K562 (cell line): ENCODE data around the gene ZNF747. TPM values are rescaled to one million over a fixed set of nuclear protein-coding genes. Genes with fewer than 3 reads are reported as not detected.

Experiments used
- ARID1B ChIP-seq: fragments of 450-650 bp; IDR thresholded peaks from 2 replicates; pipeline ENCODE4 v1.6.1; 2016; ENCODE audit warnings: antibody characterized with exemption, mild to moderate bottlenecking, inconsistent platforms
- CREB1 ChIP-seq, 2 experiments: sonication (generic) in 1 of 2; formaldehyde crosslinking in 1 of 2; IDR thresholded peaks; 2 replicates each; pipeline versions ENCODE4 v1.6.1 to v1.8.0; 2012 to 2022; ENCODE audit warnings: inconsistent platforms in 1 of 2, mild to moderate bottlenecking in 1 of 2, missing genetic modification reagents in 1 of 2, moderate library complexity in 1 of 2
- DPF2 ChIP-seq: fragments of 450-650 bp; IDR thresholded peaks from 2 replicates; pipeline ENCODE4 v1.6.1; 2016
- EHMT2 ChIP-seq: fragments of 450-650 bp; IDR thresholded peaks from 2 replicates; pipeline ENCODE4 v1.6.1; 2018; ENCODE audit warnings: antibody characterized with exemption
- HSF4 ChIP-seq: fragments of 250-450 bp; sonication (Bioruptor Pico); IDR thresholded peaks from 2 replicates; pipeline ENCODE4 v2.1.2; 2022; ENCODE audit warnings: mild to moderate bottlenecking, moderate library complexity, borderline replicate concordance
- LCOR ChIP-seq: sonication (generic); formaldehyde crosslinking; IDR thresholded peaks from 2 replicates; pipeline ENCODE4 v1.8.0; 2022; ENCODE audit warnings: mild to moderate bottlenecking, missing genetic modification reagents
- MIER1 ChIP-seq: fragments of 450-650 bp; IDR thresholded peaks from 2 replicates; pipeline ENCODE4 v1.6.1; 2016; ENCODE audit warnings: antibody characterized with exemption, mild to moderate bottlenecking, low read depth
- PHF20 ChIP-seq: fragments of 450-650 bp; IDR thresholded peaks from 2 replicates; pipeline ENCODE4 v1.6.1; 2018; ENCODE audit not compliant: partially characterized antibody
- RBM39 ChIP-seq: fragments of 200-400 bp; formaldehyde crosslinking; optimal IDR thresholded peaks from 2 replicates; pipeline ENCODE3; 2018; ENCODE audit warnings: low read depth, low read length
- RFX5 ChIP-seq: IDR thresholded peaks from 2 replicates; pipeline ENCODE4 v1.6.1; 2011; ENCODE audit warnings: low read depth, mild to moderate bottlenecking, improper control_type of control experiment, low read length
- RUNX1 ChIP-seq: sonication (generic); IDR thresholded peaks from 2 replicates; pipeline ENCODE4 v1.6.1; 2016; ENCODE audit warnings: antibody characterized with exemption, low read depth
- SMARCA5 ChIP-seq: fragments of 450-650 bp; IDR thresholded peaks from 2 replicates; pipeline ENCODE4 v1.6.1; 2016
- STAG1 ChIP-seq: sonication (generic); formaldehyde crosslinking; IDR thresholded peaks from 2 replicates; pipeline ENCODE4 v1.5.0; 2020; ENCODE audit warnings: missing genetic modification reagents, borderline replicate concordance
- TCFL5 ChIP-seq: fragments of 250-450 bp; sonication (Bioruptor Pico); conservative IDR thresholded peaks from 2 replicates; pipeline ENCODE4 v1.6.1; 2021; ENCODE audit warnings: mild to moderate bottlenecking, moderate library complexity, matching md5 sums
- ZNF668 ChIP-seq: fragments of 250-450 bp; sonication (Bioruptor Pico); IDR thresholded peaks from 2 replicates; pipeline ENCODE4 v1.8.0; 2022; ENCODE audit warnings: mild to moderate bottlenecking, inconsistent platforms
- ZNF785 ChIP-seq: fragments of 250-450 bp; sonication (Bioruptor Pico); IDR thresholded peaks from 2 replicates; pipeline ENCODE4 v1.4.0; 2020; ENCODE audit warnings: mild to moderate bottlenecking
- ZSCAN29 ChIP-seq: fragments of 450-650 bp; IDR thresholded peaks from 2 replicates; pipeline ENCODE4 v1.6.1; 2017
- polyA plus RNA-seq, 8 experiments: library from polyadenylated mRNA; depleted of rRNA in 4 of 8; stranded (reverse) in 5 of 8; unstranded in 3 of 8; fragments of >200 nt; fragmentation: Nextera tagmentation in 2 of 8; fragmentation: Illumina TruSeq in 1 of 8; extraction: Ambion mirVana in 2 of 8; extraction: Trizol in 1 of 8; gene quantifications; 2 replicates each; pipeline versions ENCODE4 v1.2.1 to v1.2.3, GENCODE V29; 2011 to 2014; ENCODE audit warnings: inconsistent platforms in 1 of 8, missing spikeins in 1 of 8
- total RNA-seq, 7 experiments: library from RNA; depleted of rRNA in 6 of 7; stranded (reverse); fragments of >200 nt in 6 of 7; fragmentation: Illumina TruSeq in 2 of 7; extraction: Trizol in 2 of 7; gene quantifications; 2 replicates each; pipeline versions ENCODE4 v1.2.1 to v1.2.3, GENCODE V29; 2011 to 2021; ENCODE audit warnings: low replicate concordance in 1 of 7
- TF ChIP-seq, protein P1 (sequence below): fragments of 250-450 bp; sonication (Bioruptor Pico); IDR thresholded peaks from 2 replicates; pipeline ENCODE4 v1.5.0; 2020; ENCODE audit warnings: mild to moderate bottlenecking, borderline replicate concordance
- TF ChIP-seq, protein P2 (sequence below): fragments of 450-650 bp; IDR thresholded peaks from 2 replicates; pipeline ENCODE4 v1.6.1; 2016; ENCODE audit warnings: missing biosample characterization, missing genetic modification characterization
- TF ChIP-seq, protein P3 (sequence below): sonication (generic); formaldehyde crosslinking; IDR thresholded peaks from 2 replicates; pipeline ENCODE4 v1.8.1; 2023; ENCODE audit warnings: mild to moderate bottlenecking, missing genetic modification reagents, moderate library complexity
- TF ChIP-seq, protein P4 (sequence below): fragments of 250-450 bp; sonication (Bioruptor Pico); IDR thresholded peaks from 2 replicates; pipeline ENCODE4 v1.8.0; 2022; ENCODE audit warnings: inconsistent platforms
- TF ChIP-seq, protein P5 (sequence below): fragments of 450-650 bp; IDR thresholded peaks from 2 replicates; pipeline ENCODE4 v1.6.1; 2016; ENCODE audit warnings: borderline replicate concordance

Gene ZNF747
- total and polyA plus RNA-seq, 9 of the 15 experiments (the other 6 are each of a cell fraction or from before 2014, with no cell fraction given): 0.14 to 3.3 (median 1.5) TPM

DNA sequence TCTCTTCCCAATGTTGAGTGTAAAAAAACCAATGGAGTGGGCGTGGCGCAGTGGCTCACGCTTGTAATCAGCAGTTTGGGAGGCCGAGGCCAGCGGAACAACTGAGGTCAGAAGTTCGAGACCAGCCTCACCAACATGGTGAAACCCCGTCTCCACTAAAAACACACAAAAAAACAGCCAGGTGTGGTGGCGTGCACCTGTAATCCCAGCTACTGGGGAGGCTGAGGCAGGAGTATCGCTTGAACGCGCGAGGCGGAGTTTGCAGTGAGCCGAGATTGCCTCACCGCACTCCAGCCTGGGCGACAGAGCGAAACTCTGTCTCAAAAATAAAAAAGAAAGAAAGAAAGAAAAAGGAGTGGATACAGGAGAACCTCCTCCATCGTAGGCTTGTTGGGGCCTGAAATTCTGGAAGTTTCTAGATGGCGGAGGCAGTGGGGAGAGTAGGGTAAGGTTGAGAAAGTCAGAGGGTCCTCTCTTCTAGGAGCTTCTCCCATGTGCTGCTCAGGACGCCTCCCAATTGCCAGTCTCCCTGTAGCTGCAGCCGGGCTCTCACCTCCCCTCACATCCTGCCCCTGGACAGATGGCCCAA, 24.2 kb upstream of the ZNF747 start (continued):
- TF ChIP-seq, protein P1, sequence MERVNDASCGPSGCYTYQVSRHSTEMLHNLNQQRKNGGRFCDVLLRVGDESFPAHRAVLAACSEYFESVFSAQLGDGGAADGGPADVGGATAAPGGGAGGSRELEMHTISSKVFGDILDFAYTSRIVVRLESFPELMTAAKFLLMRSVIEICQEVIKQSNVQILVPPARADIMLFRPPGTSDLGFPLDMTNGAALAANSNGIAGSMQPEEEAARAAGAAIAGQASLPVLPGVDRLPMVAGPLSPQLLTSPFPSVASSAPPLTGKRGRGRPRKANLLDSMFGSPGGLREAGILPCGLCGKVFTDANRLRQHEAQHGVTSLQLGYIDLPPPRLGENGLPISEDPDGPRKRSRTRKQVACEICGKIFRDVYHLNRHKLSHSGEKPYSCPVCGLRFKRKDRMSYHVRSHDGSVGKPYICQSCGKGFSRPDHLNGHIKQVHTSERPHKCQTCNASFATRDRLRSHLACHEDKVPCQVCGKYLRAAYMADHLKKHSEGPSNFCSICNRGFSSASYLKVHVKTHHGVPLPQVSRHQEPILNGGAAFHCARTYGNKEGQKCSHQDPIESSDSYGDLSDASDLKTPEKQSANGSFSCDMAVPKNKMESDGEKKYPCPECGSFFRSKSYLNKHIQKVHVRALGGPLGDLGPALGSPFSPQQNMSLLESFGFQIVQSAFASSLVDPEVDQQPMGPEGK (CRISPR knock-in tag): no peak
- TF ChIP-seq RUNX1 (no peak), RFX5 (no peak), EHMT2 (peak; percentile 13; the same call in 1 of the 2 replicates), CREB1 (IDR thresholded peaks at IDR 0.05) (no peak), CREB1 (CRISPR knock-in tag; IDR thresholded peaks at IDR 0.05) (0 out of 2 replicates have a peak, but pooled peaks have one; percentile 34), ZNF785 (CRISPR knock-in tag) (no peak), LCOR (CRISPR knock-in tag) (peak; percentile 96), ZSCAN29 (no peak), ARID1B (peak; percentile 64), DPF2 (peak; percentile 73; the same call in 1 of the 2 replicates), TCFL5 (CRISPR knock-in tag) (0 out of 2 replicates have a peak, but pooled peaks have one; percentile 29), PHF20 (peak; percentile 76), STAG1 (0 out of 2 replicates have a peak, but pooled peaks have one; percentile 25), MIER1 (peak; percentile 71), SMARCA5 (peak; percentile 93), HSF4 (CRISPR knock-in tag) (no peak), RBM39 (no peak), ZNF668 (CRISPR knock-in tag) (0 out of 2 replicates have a peak, but pooled peaks have one; percentile 35)
- TF ChIP-seq, protein P2, sequence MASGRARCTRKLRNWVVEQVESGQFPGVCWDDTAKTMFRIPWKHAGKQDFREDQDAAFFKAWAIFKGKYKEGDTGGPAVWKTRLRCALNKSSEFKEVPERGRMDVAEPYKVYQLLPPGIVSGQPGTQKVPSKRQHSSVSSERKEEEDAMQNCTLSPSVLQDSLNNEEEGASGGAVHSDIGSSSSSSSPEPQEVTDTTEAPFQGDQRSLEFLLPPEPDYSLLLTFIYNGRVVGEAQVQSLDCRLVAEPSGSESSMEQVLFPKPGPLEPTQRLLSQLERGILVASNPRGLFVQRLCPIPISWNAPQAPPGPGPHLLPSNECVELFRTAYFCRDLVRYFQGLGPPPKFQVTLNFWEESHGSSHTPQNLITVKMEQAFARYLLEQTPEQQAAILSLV (tag): peak; percentile 69; the same call in 1 of the 2 replicates
- TF ChIP-seq, protein P3, sequence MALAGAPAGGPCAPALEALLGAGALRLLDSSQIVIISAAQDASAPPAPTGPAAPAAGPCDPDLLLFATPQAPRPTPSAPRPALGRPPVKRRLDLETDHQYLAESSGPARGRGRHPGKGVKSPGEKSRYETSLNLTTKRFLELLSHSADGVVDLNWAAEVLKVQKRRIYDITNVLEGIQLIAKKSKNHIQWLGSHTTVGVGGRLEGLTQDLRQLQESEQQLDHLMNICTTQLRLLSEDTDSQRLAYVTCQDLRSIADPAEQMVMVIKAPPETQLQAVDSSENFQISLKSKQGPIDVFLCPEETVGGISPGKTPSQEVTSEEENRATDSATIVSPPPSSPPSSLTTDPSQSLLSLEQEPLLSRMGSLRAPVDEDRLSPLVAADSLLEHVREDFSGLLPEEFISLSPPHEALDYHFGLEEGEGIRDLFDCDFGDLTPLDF (CRISPR knock-in tag): 0 out of 2 replicates have a peak, but pooled peaks have one; percentile 16
- TF ChIP-seq, protein P4, sequence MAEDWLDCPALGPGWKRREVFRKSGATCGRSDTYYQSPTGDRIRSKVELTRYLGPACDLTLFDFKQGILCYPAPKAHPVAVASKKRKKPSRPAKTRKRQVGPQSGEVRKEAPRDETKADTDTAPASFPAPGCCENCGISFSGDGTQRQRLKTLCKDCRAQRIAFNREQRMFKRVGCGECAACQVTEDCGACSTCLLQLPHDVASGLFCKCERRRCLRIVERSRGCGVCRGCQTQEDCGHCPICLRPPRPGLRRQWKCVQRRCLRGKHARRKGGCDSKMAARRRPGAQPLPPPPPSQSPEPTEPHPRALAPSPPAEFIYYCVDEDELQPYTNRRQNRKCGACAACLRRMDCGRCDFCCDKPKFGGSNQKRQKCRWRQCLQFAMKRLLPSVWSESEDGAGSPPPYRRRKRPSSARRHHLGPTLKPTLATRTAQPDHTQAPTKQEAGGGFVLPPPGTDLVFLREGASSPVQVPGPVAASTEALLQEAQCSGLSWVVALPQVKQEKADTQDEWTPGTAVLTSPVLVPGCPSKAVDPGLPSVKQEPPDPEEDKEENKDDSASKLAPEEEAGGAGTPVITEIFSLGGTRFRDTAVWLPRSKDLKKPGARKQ (CRISPR knock-in tag): peak; percentile 95
- TF ChIP-seq, protein P5, sequence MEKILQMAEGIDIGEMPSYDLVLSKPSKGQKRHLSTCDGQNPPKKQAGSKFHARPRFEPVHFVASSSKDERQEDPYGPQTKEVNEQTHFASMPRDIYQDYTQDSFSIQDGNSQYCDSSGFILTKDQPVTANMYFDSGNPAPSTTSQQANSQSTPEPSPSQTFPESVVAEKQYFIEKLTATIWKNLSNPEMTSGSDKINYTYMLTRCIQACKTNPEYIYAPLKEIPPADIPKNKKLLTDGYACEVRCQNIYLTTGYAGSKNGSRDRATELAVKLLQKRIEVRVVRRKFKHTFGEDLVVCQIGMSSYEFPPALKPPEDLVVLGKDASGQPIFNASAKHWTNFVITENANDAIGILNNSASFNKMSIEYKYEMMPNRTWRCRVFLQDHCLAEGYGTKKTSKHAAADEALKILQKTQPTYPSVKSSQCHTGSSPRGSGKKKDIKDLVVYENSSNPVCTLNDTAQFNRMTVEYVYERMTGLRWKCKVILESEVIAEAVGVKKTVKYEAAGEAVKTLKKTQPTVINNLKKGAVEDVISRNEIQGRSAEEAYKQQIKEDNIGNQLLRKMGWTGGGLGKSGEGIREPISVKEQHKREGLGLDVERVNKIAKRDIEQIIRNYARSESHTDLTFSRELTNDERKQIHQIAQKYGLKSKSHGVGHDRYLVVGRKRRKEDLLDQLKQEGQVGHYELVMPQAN: peak; percentile 71; the same call in 1 of the 2 replicates
